SJCRH30 (cell line): Measurements from ENCODE around the gene PRKN. TPM values are rescaled to one million over a fixed set of nuclear protein-coding genes. Genes with fewer than 3 reads are reported as not detected.

Source experiments
- DNase-seq, 2 experiments: peaks; one replicate each; pipeline ENCODE4 v3.0.0-alpha.2; 2015 to 2020
- H3K27ac ChIP-seq: fragments of 250-450 bp; sonication (Bioruptor Pico); 2 replicates; pipeline ENCODE4 v1.5.1; 2020; ENCODE audit warnings: mild to moderate bottlenecking, moderate library complexity
- H3K27me3 ChIP-seq: fragments of 250-450 bp; sonication (Bioruptor Pico); 2 replicates; pipeline ENCODE4 v1.5.1; 2020; ENCODE audit warnings: mild to moderate bottlenecking, moderate library complexity
- H3K36me3 ChIP-seq: fragments of 250-450 bp; sonication (Bioruptor Pico); 2 replicates; pipeline ENCODE4 v1.5.1; 2020; ENCODE audit warnings: mild to moderate bottlenecking, moderate library complexity
- H3K4me1 ChIP-seq: fragments of 250-450 bp; sonication (Bioruptor Pico); 2 replicates; pipeline ENCODE4 v1.5.1; 2020; ENCODE audit warnings: mild to moderate bottlenecking, moderate library complexity
- H3K4me3 ChIP-seq: fragments of 250-450 bp; sonication (Bioruptor Pico); 2 replicates; pipeline ENCODE4 v1.5.1; 2020; ENCODE audit warnings: mild to moderate bottlenecking, moderate library complexity
- H3K9me3 ChIP-seq: fragments of 250-450 bp; sonication (Bioruptor Pico); replicated peaks from 2 replicates; pipeline ENCODE4 v1.5.1; 2020; ENCODE audit warnings: mild to moderate bottlenecking, moderate library complexity
- total RNA-seq: library from RNA; depleted of rRNA; stranded (reverse); fragments of >200 nt; shearing (Covaris generic); gene quantifications from 2 replicates; pipeline ENCODE4 v1.2.3, GENCODE V29; 2014

PRKN gene
- total RNA-seq, 1 experiment from 2014 or later, result not detected

- no peaks in the 10 kb centered on the region for H3K4me1 ChIP-seq
- H3K27ac ChIP-seq, result no peak overlapping the region
- no peak overlapping the region for H3K4me3 ChIP-seq
- H3K9me3 ChIP-seq, result no peaks in the 10 kb centered on the region
- H3K36me3 ChIP-seq, result no peaks in the 10 kb centered on the region
- H3K27me3 ChIP-seq, result no peaks in the 10 kb centered on the region; the same call in 1 of the 2 replicates
- no peak for DNase-seq
Observed at GRCh38 chr6:161755080-161755479, 972.5 kb downstream of the PRKN start.

GRCh38 chr6:161750686-161751085 is 976.9 kb downstream of the PRKN start:
- DNase-seq, result no peak
- Histone ChIP-seq H3K27ac (no peak overlapping the region), H3K4me3 (no peak overlapping the region), H3K27me3 (no peaks in the 10 kb centered on the region; the same call in 1 of the 2 replicates), H3K9me3 (no peaks in the 10 kb centered on the region), H3K4me1 (no peaks in the 10 kb centered on the region), H3K36me3 (no peaks in the 10 kb centered on the region)

DNA sequence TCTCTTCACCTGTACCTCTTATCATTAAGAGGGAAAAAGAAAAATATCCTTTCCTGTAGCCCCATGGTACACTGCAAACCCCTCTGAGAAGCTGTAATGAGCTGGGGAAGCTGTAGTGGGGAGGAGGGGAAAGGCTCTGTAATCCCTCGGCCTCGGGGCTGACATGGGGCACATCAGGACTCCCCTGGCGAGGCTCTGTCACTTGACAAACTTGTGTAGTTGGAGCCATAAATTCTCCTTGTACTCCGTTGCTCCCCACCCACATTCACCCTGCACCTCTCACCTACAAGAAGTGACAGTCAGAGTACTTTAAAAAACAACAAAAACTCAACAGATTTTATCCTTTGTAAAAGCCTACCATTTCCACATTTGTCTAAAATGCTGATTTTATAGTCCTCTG is 978.0 kb downstream of the PRKN start:
- no peak for DNase-seq
- Histone ChIP-seq H3K27me3 (no peaks in the 10 kb centered on the region; the same call in 1 of the 2 replicates), H3K9me3 (no peaks in the 10 kb centered on the region), H3K4me1 (no peaks in the 10 kb centered on the region), H3K27ac (no peak overlapping the region), H3K4me3 (no peak overlapping the region), H3K36me3 (no peaks in the 10 kb centered on the region)

GRCh38 chr6:161748535-161749416 is 978.8 kb downstream of the PRKN start:
- Histone ChIP-seq H3K4me3 (no peak overlapping the region), H3K27ac (no peak overlapping the region), H3K4me1 (peaks cover 3% of the 10 kb centered on the region; the same call in 1 of the 2 replicates), H3K9me3 (no peaks in the 10 kb centered on the region), H3K36me3 (no peaks in the 10 kb centered on the region), H3K27me3 (no peaks in the 10 kb centered on the region; the same call in 1 of the 2 replicates)
- peak; percentile 42 to 67 for DNase-seq

GRCh38 chr6:161747506-161747905 is 980.1 kb downstream of the PRKN start:
- H3K4me1 ChIP-seq, result peaks cover 3% of the 10 kb centered on the region; the same call in 1 of the 2 replicates
- H3K27ac ChIP-seq, result no peak overlapping the region

DNA sequence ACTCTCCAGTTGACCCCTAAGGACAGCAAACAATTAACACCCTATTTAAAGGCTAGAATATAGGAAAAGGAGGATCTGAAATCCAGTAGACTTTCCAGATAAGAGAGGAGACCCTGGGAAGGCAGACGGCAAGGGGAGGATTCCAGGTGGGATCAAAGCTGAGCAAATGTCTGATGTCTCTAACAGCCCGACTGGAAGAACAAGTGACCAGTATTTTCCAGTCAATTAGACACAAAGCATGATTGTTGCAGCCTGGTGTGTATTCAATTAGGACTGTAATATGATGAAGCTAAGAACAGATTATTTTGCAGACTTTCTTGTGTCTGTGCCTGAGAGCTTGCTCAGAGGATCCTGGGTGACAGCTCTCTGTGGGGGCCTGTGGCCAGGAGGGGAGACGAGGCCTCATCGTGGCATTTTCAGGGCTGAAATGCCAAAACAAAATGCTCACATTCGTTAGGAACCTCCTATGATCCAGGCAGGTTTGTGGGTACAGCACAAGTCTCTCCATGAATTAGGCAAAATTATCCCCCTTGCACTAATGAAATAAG is 981.9 kb downstream of the PRKN start:
- Histone ChIP-seq H3K36me3 (no peaks in the 10 kb centered on the region), H3K4me3 (peak overlapping the region; percentile 21; the same call in 1 of the 2 replicates), H3K27ac (no peak overlapping the region), H3K27me3 (no peaks in the 10 kb centered on the region), H3K9me3 (no peaks in the 10 kb centered on the region), H3K4me1 (peaks cover 3% of the 10 kb centered on the region; the same call in 1 of the 2 replicates)
- no peak for DNase-seq

More at GRCh38 chr6:161747506-161747905, 980.1 kb downstream of the PRKN start:
- Histone ChIP-seq H3K27me3 (no peaks in the 10 kb centered on the region; the same call in 1 of the 2 replicates), H3K9me3 (no peaks in the 10 kb centered on the region), H3K4me3 (no peak overlapping the region), H3K36me3 (no peaks in the 10 kb centered on the region)
- no peak for DNase-seq

DNA sequence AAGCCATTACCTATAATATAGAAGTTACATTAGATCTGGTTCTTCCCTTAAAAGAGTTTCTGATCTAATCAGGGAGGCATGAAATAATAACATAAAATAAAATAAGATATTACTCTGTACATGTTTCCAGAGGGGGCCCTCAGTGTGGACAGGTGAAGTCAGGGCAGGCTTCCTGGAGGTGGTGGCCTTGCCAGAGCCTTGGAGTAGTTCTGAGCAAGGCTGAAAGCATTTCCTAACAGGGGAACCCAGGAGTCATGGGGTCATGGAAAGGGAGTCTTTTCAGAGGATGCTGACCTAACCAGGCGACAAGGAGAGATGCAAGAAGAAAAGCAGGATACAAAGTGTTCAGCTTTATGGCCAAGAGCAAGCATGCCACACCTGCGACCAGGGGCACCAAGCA is 982.4 kb downstream of the PRKN start:
- no peaks in the 10 kb centered on the region for H3K9me3 ChIP-seq
- H3K27ac ChIP-seq, result no peak overlapping the region
- H3K4me1 ChIP-seq, result peaks cover 3% of the 10 kb centered on the region; the same call in 1 of the 2 replicates
- no peaks in the 10 kb centered on the region for H3K36me3 ChIP-seq
- DNase-seq, result no peak
- no peak overlapping the region for H3K4me3 ChIP-seq
- no peaks in the 10 kb centered on the region for H3K27me3 ChIP-seq

GRCh38 chr6:161744211-161745067 is 983.1 kb downstream of the PRKN start:
- Histone ChIP-seq H3K27me3 (no peaks in the 10 kb centered on the region), H3K27ac (no peak overlapping the region), H3K9me3 (no peaks in the 10 kb centered on the region), H3K4me1 (peaks cover 3% of the 10 kb centered on the region; the same call in 1 of the 2 replicates), H3K36me3 (no peaks in the 10 kb centered on the region), H3K4me3 (no peak overlapping the region)
- DNase-seq, result peak in 1 of 2 experiments; percentile 44

- Histone ChIP-seq H3K36me3 (no peaks in the 10 kb centered on the region), H3K4me3 (no peak overlapping the region), H3K4me1 (peaks cover 3% of the 10 kb centered on the region; the same call in 1 of the 2 replicates), H3K27ac (no peak overlapping the region), H3K9me3 (no peaks in the 10 kb centered on the region), H3K27me3 (no peaks in the 10 kb centered on the region)
- DNase-seq, result no peak
Observed at GRCh38 chr6:161743509-161744178, 983.9 kb downstream of the PRKN start.

GRCh38 chr6:161740486-161740885 is 987.1 kb downstream of the PRKN start:
- H3K36me3 ChIP-seq, result no peaks in the 10 kb centered on the region
- H3K9me3 ChIP-seq, result no peaks in the 10 kb centered on the region
- H3K27me3 ChIP-seq, result no peaks in the 10 kb centered on the region
- peaks cover 3% of the 10 kb centered on the region; the same call in 1 of the 2 replicates for H3K4me1 ChIP-seq
- H3K4me3 ChIP-seq, result no peak overlapping the region
- DNase-seq, result peak in 1 of 2 experiments; percentile 38
- no peak overlapping the region for H3K27ac ChIP-seq

DNA sequence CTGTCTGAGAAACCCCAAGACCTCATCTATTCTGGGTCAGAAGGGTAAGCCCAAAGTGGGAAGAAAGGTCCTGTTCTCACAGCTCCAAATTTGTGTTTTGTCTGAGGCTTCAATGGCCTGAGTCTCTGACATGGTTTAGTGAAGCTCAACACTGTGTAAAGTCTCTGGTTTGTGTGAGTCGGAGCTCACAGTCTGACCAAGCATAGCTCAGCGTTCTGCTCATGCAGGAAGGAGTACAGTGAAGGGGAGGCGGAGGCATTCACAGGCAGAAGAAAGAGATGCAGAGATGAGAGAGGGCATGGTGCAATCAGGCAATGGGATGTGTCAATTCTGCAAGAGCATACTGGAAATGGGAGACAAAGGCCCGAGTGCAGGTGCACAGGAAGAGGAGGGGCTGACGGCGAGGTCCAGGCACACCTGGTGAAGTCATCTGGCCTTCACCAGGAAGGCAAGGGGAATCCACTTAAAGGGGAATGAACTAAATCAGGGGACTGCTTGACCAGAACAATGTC is 990.7 kb downstream of the PRKN start:
- H3K4me1 ChIP-seq, result no peaks in the 10 kb centered on the region

DNA sequence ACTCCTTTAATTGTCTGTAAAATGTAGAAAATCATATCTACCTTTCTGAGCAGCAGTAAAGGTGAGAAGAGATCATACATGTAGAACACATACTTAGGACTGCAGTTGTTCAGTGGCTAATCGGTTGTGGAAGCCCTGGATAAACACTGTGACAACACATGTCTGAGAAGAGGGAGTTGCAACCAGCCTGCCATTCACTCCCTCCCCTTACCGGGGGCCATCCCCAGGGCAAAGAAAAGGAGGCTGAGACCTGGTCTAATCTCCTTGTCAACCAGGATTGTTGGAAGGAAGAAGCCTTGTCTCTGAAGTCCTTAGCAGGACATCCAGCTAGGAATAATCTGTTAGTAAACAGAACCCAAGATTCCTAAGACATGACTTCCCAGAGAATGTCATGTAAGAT is 991.2 kb downstream of the PRKN start:
- Histone ChIP-seq H3K27ac (no peak overlapping the region), H3K4me1 (no peaks in the 10 kb centered on the region), H3K27me3 (no peaks in the 10 kb centered on the region), H3K4me3 (no peak overlapping the region), H3K9me3 (no peaks in the 10 kb centered on the region), H3K36me3 (no peaks in the 10 kb centered on the region)
- no peak for DNase-seq

More for the DNA sequence above, 990.7 kb downstream of the PRKN start:
- no peak for DNase-seq
- no peaks in the 10 kb centered on the region for H3K27me3 ChIP-seq
- H3K27ac ChIP-seq, result no peak overlapping the region
- no peak overlapping the region for H3K4me3 ChIP-seq
- no peaks in the 10 kb centered on the region for H3K36me3 ChIP-seq
- no peaks in the 10 kb centered on the region for H3K9me3 ChIP-seq

DNA sequence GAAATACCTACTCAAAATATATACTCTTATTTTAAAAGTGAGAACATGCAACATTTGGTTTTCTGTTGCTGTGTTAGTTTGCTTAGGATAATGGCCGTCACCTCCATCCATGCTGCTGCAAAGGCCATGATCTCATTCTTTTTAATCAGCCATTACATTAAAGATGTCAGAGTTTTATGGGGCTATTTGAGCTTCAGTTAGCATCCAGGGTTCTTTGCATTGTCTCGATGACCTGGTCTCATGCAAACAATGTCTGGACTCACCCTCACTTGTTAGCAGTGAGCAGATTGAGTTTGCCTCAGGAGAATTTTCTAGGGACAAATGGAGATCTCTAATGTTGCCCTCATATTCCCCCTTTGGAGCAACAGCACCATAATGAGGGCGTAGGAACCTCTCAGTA is 995.0 kb downstream of the PRKN start:
- DNase-seq, result no peak
- H3K27me3 ChIP-seq, result no peaks in the 10 kb centered on the region
- H3K9me3 ChIP-seq, result no peaks in the 10 kb centered on the region
- no peak overlapping the region for H3K27ac ChIP-seq
- H3K36me3 ChIP-seq, result no peaks in the 10 kb centered on the region
- H3K4me3 ChIP-seq, result no peak overlapping the region
- H3K4me1 ChIP-seq, result no peaks in the 10 kb centered on the region
